ENCODE measurements around the gene SEMA5A. TPM values are rescaled to one million over a fixed set of nuclear protein-coding genes. Genes with fewer than 3 reads are reported as not detected.

The SEMA5A gene
- total RNA-seq, 1 experiment from 2014 or later: 0.15 TPM

DNA sequence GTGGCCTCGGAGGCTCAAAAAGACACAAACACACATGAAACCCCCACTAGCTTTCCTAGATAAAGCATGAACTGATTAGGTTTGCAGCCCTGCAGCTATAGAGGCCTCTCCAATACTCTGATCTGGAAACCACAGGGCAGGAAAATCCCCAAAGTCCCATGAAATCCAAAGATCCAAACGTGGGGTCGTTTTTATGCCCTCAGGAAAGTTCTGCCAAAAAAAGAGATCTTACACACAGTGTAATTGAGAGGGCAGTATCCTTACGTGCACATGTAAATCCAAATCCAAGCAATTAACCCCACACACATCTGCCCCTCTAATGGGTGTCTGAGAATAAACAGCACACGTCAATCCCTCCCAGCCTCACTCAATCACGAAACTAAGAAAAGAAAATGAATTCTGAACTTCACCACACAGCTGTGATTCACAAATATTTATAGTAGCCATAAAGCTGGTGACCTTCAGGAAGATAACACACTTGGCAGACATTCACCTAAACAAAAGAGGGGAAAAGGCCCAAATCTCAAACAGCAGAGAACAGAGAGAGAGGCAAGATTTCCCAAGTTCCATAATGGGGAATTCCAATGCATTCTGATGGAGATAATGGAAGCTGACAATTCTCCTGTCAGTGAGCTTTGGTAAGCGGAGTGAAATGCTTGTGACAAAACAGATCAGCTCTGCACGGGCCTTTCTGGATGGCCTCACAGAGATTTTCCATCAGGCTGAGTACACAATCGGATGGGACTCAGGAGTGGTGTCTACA is 114.2 kb downstream of the SEMA5A start:
- CTCF ChIA-PET: no interaction called here
- TF ChIP-seq, protein P1, sequence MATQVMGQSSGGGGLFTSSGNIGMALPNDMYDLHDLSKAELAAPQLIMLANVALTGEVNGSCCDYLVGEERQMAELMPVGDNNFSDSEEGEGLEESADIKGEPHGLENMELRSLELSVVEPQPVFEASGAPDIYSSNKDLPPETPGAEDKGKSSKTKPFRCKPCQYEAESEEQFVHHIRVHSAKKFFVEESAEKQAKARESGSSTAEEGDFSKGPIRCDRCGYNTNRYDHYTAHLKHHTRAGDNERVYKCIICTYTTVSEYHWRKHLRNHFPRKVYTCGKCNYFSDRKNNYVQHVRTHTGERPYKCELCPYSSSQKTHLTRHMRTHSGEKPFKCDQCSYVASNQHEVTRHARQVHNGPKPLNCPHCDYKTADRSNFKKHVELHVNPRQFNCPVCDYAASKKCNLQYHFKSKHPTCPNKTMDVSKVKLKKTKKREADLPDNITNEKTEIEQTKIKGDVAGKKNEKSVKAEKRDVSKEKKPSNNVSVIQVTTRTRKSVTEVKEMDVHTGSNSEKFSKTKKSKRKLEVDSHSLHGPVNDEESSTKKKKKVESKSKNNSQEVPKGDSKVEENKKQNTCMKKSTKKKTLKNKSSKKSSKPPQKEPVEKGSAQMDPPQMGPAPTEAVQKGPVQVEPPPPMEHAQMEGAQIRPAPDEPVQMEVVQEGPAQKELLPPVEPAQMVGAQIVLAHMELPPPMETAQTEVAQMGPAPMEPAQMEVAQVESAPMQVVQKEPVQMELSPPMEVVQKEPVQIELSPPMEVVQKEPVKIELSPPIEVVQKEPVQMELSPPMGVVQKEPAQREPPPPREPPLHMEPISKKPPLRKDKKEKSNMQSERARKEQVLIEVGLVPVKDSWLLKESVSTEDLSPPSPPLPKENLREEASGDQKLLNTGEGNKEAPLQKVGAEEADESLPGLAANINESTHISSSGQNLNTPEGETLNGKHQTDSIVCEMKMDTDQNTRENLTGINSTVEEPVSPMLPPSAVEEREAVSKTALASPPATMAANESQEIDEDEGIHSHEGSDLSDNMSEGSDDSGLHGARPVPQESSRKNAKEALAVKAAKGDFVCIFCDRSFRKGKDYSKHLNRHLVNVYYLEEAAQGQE (IDR thresholded peaks at IDR 0.05; ENCODE audit: insufficient read depth in 1 of 2, low read depth in 2 of 2, low read length in 1 of 2): no peak
- no peak for TF ChIP-seq POLR2AphosphoS5 (IDR thresholded peaks at IDR 0.05; ENCODE audit: low read depth, low read length)
- no peak for TF ChIP-seq TCF7L2 (IDR thresholded peaks at IDR 0.05; ENCODE audit: low read depth, low read length)
- TF ChIP-seq, protein P2, sequence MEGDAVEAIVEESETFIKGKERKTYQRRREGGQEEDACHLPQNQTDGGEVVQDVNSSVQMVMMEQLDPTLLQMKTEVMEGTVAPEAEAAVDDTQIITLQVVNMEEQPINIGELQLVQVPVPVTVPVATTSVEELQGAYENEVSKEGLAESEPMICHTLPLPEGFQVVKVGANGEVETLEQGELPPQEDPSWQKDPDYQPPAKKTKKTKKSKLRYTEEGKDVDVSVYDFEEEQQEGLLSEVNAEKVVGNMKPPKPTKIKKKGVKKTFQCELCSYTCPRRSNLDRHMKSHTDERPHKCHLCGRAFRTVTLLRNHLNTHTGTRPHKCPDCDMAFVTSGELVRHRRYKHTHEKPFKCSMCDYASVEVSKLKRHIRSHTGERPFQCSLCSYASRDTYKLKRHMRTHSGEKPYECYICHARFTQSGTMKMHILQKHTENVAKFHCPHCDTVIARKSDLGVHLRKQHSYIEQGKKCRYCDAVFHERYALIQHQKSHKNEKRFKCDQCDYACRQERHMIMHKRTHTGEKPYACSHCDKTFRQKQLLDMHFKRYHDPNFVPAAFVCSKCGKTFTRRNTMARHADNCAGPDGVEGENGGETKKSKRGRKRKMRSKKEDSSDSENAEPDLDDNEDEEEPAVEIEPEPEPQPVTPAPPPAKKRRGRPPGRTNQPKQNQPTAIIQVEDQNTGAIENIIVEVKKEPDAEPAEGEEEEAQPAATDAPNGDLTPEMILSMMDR (IDR thresholded peaks at IDR 0.05): no peak
- no peak for TF ChIP-seq SIN3A (IDR thresholded peaks at IDR 0.05; ENCODE audit: borderline replicate concordance, insufficient read depth, low read depth, low read length)
- H3K9me3 ChIP-seq (ENCODE audit: control insufficient read depth, insufficient read depth, low read depth, low read length): no peaks in the 10 kb centered on the region
- DNase-seq (ENCODE audit: low read depth, low spot score) (no peak), ATAC-seq (no peak)
- no peaks in the 10 kb centered on the region for H3K27me3 ChIP-seq (ENCODE audit: control insufficient read depth, insufficient read depth, low read length)
- H3K27ac ChIP-seq (ENCODE audit: low read length): no peak overlapping the region
- no peaks in the 10 kb centered on the region for H3K36me3 ChIP-seq (ENCODE audit: control insufficient read depth, insufficient read depth, low read length)
- H3K4me1 ChIP-seq (ENCODE audit: control insufficient read depth, insufficient read depth, low read length): no peaks in the 10 kb centered on the region
- in situ Hi-C loops (cut with HindIII; ENCODE audit: low pct_unique_long_range_greater_than_20kb, low sequenced_read_pairs) (no loop called here), intact Hi-C loops (cut with micrococcal nuclease; ENCODE audit: unreplicated experiment) (no loop called here)
- POLR2A ChIA-PET: no interaction called here
- no TSS peak for BruUV-seq (replicated peaks)
- H3K4me3 ChIP-seq (ENCODE audit: low read depth in 2 of 2, low read length in 2 of 2): no peak overlapping the region

DNA sequence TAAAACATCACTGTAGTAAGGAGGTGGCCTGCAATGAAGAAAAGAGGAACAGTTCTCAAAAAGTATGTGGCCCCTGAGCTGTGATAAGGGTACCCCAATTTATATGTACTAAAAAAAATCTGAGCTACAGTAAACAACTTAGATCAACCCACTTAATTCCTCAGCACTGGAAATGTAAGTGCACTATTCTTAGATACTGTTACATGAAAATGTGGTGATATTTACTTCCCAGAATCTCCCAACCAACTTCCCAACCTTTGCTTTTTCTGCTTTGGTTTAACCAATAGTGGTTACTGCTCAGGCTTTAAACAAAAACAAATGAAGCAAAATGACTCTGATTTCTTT is 114.8 kb downstream of the SEMA5A start:
- Histone ChIP-seq H3K27me3 (ENCODE audit: control insufficient read depth, insufficient read depth, low read length) (no peaks in the 10 kb centered on the region), H3K4me3 (ENCODE audit: low read depth in 2 of 2, low read length in 2 of 2) (no peak overlapping the region), H3K36me3 (ENCODE audit: control insufficient read depth, insufficient read depth, low read length) (no peaks in the 10 kb centered on the region), H3K9me3 (ENCODE audit: control insufficient read depth, insufficient read depth, low read depth, low read length) (no peaks in the 10 kb centered on the region), H3K4me1 (ENCODE audit: control insufficient read depth, insufficient read depth, low read length) (no peaks in the 10 kb centered on the region), H3K27ac (ENCODE audit: low read length) (no peak overlapping the region)
- intact Hi-C loops (cut with micrococcal nuclease; ENCODE audit: unreplicated experiment): no loop called here
- ChIA-PET POLR2A (no interaction called here), CTCF (no interaction called here)
- DNase-seq (ENCODE audit: low read depth, low spot score): no peak
- no peak for ATAC-seq
- TF ChIP-seq POLR2AphosphoS5 (IDR thresholded peaks at IDR 0.05; ENCODE audit: low read depth, low read length) (no peak), SIN3A (IDR thresholded peaks at IDR 0.05; ENCODE audit: borderline replicate concordance, insufficient read depth, low read depth, low read length) (no peak), TCF7L2 (IDR thresholded peaks at IDR 0.05; ENCODE audit: low read depth, low read length) (no peak)
- TF ChIP-seq, protein P1 (IDR thresholded peaks at IDR 0.05; ENCODE audit: insufficient read depth in 1 of 2, low read depth in 2 of 2, low read length in 1 of 2): no peak
- TF ChIP-seq, protein P2 (IDR thresholded peaks at IDR 0.05): no peak
- in situ Hi-C loops (cut with HindIII; ENCODE audit: low pct_unique_long_range_greater_than_20kb, low sequenced_read_pairs): no loop called here
- no TSS peak for BruUV-seq (replicated peaks)
